RWPE2 (cell line): ENCODE data around the gene GK2.

Experiments
- ATAC-seq: fragments of 200-7000 bp; cut with Tn5 transposase; 3 replicates; pipeline ENCODE4 v1.9.1; 2021; ENCODE audit warnings: low read depth
- DNase-seq: peaks from one replicate; pipeline ENCODE4 v3.0.0-alpha.2; 2020; ENCODE audit warnings: low spot score
- H3K27ac ChIP-seq: fragments of 450-650 bp; 2 replicates; pipeline ENCODE4 v1.5.1; 2017; ENCODE audit warnings: mild to moderate bottlenecking; ENCODE audit not compliant: poor library complexity, severe bottlenecking
- H3K27me3 ChIP-seq: fragments of 250-450 bp; sonication (Bioruptor Pico); 2 replicates; pipeline ENCODE4 v1.5.1; 2021; ENCODE audit warnings: mild to moderate bottlenecking, moderate library complexity; ENCODE audit not compliant: insufficient read depth, poor library complexity, severe bottlenecking
- H3K36me3 ChIP-seq: fragments of 250-450 bp; sonication (Bioruptor Pico); 2 replicates; pipeline ENCODE4 v1.5.1; 2020; ENCODE audit warnings: low read depth, mild to moderate bottlenecking, moderate library complexity
- H3K4me1 ChIP-seq: fragments of 250-450 bp; sonication (Bioruptor Pico); 2 replicates; pipeline ENCODE4 v1.5.1; 2021; ENCODE audit warnings: mild to moderate bottlenecking, moderate library complexity; ENCODE audit not compliant: insufficient read depth, poor library complexity, severe bottlenecking
- H3K4me3 ChIP-seq: fragments of 250-450 bp; sonication (Bioruptor Pico); 2 replicates; pipeline ENCODE4 v1.5.1; 2021; ENCODE audit warnings: mild to moderate bottlenecking, moderate library complexity; ENCODE audit not compliant: severe bottlenecking
- H3K9me3 ChIP-seq: fragments of 250-450 bp; sonication (Bioruptor Pico); 2 replicates; pipeline ENCODE4 v1.5.1; 2021; ENCODE audit warnings: mild to moderate bottlenecking, moderate library complexity; ENCODE audit not compliant: severe bottlenecking
- TF ChIP-seq, protein P1 (sequence below): fragments of 450-650 bp; IDR thresholded peaks from one replicate; pipeline ENCODE4 v1.5.1; 2017; ENCODE audit warnings: mild to moderate bottlenecking, moderate library complexity; ENCODE audit not compliant: poor library complexity, severe bottlenecking

The GK2 gene

GRCh38 chr4:79370026-79370425, 38.0 kb downstream of the GK2 start:
- ATAC-seq (no peak), DNase-seq (no peak)
- Histone ChIP-seq H3K4me3 (no peak overlapping the region), H3K36me3 (no peaks in the 10 kb centered on the region), H3K9me3 (no peaks in the 10 kb centered on the region), H3K27me3 (no peaks in the 10 kb centered on the region), H3K4me1 (no peaks in the 10 kb centered on the region), H3K27ac (no peak overlapping the region)
- TF ChIP-seq, protein P1, sequence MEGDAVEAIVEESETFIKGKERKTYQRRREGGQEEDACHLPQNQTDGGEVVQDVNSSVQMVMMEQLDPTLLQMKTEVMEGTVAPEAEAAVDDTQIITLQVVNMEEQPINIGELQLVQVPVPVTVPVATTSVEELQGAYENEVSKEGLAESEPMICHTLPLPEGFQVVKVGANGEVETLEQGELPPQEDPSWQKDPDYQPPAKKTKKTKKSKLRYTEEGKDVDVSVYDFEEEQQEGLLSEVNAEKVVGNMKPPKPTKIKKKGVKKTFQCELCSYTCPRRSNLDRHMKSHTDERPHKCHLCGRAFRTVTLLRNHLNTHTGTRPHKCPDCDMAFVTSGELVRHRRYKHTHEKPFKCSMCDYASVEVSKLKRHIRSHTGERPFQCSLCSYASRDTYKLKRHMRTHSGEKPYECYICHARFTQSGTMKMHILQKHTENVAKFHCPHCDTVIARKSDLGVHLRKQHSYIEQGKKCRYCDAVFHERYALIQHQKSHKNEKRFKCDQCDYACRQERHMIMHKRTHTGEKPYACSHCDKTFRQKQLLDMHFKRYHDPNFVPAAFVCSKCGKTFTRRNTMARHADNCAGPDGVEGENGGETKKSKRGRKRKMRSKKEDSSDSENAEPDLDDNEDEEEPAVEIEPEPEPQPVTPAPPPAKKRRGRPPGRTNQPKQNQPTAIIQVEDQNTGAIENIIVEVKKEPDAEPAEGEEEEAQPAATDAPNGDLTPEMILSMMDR = no peak

DNA sequence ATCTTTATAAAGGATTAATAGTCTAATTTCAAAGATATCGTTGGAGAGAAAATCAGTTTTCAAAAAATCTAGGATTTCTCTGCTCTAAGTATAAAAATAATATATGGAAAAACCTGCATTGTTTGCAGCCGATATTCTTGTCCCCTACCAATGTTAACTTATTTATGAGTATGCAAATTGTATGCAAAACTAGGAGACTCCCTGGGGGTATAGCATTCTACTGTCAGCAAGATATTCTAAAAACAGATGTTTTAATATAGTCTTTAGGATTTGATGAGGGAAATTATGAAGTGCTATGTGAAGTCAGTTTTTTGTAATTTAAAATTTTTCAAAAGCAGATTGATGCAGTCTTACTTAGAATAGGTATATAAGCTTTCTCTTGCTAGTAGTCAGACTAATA, 40.9 kb downstream of the GK2 start:
- no peak overlapping the region for H3K4me3 ChIP-seq
- DNase-seq = no peak
- no peaks in the 10 kb centered on the region for H3K36me3 ChIP-seq
- H3K27ac ChIP-seq = no peak overlapping the region
- H3K27me3 ChIP-seq = no peaks in the 10 kb centered on the region
- no peaks in the 10 kb centered on the region for H3K9me3 ChIP-seq
- TF ChIP-seq, protein P1 = no peak
- no peaks in the 10 kb centered on the region for H3K4me1 ChIP-seq
- no peak for ATAC-seq

DNA sequence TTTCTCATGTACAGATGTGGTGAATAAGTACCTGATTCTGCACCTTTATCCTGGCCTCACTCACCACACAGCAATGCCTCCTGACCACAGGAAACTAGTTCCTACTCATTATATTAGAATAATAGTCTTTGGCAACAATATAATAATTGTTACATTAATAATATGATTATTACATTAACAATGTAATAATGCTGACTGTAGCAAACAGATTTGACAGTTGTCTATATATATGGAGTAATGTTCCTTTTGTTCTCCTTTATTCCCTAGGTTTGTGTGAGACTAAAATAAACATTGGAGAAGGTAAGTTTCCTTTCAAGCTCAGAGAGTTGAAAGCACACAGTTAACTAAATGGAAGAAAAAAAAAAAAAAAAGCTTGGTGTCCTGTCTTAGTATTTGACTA, 41.6 kb downstream of the GK2 start:
- H3K9me3 ChIP-seq = no peaks in the 10 kb centered on the region
- H3K4me1 ChIP-seq = no peaks in the 10 kb centered on the region
- TF ChIP-seq, protein P1 = no peak
- H3K36me3 ChIP-seq = no peaks in the 10 kb centered on the region
- H3K27me3 ChIP-seq = no peaks in the 10 kb centered on the region
- ATAC-seq (no peak), DNase-seq (no peak)
- H3K4me3 ChIP-seq = no peak overlapping the region
- H3K27ac ChIP-seq = no peak overlapping the region

GRCh38 chr4:79364061-79364460, 44.0 kb downstream of the GK2 start:
- ATAC-seq (no peak), DNase-seq (no peak)
- Histone ChIP-seq H3K27me3 (no peaks in the 10 kb centered on the region), H3K9me3 (no peaks in the 10 kb centered on the region), H3K4me1 (no peaks in the 10 kb centered on the region), H3K36me3 (no peaks in the 10 kb centered on the region), H3K27ac (no peak overlapping the region), H3K4me3 (no peak overlapping the region)
- TF ChIP-seq, protein P1 = no peak

GRCh38 chr4:79362626-79363025, 45.4 kb downstream of the GK2 start:
- Histone ChIP-seq H3K27ac (no peak overlapping the region), H3K9me3 (no peaks in the 10 kb centered on the region), H3K4me1 (no peaks in the 10 kb centered on the region), H3K27me3 (no peaks in the 10 kb centered on the region), H3K4me3 (no peak overlapping the region), H3K36me3 (no peaks in the 10 kb centered on the region)
- ATAC-seq = no peak
- DNase-seq = no peak
- TF ChIP-seq, protein P1 = no peak
